ENCODE data around the gene RAD9A.

The RAD9A gene

GRCh38 chr11:67442504-67443404, 51.0 kb downstream of the RAD9A start:
- no peak for DNase-seq

GRCh38 chr11:67445515-67445914, 53.7 kb downstream of the RAD9A start:
- DNase-seq: no peak
